Nephron progenitor cell (in vitro differentiated cells): ENCODE measurements around the gene SLC44A1.

ENCODE experiments used
- DNase-seq: peaks from one replicate; pipeline ENCODE4 v3.0.0; 2021
- H3K27ac Mint-ChIP-seq: 2 replicates; pipeline ENCODE4 v1.8.0; 2021; ENCODE audit warnings: mild to moderate bottlenecking, moderate library complexity, mixed read lengths
- H3K27me3 Mint-ChIP-seq: 2 replicates; pipeline ENCODE4 v1.8.0; 2021; ENCODE audit warnings: mild to moderate bottlenecking, low read depth, mixed read lengths; ENCODE audit not compliant: poor library complexity
- H3K36me3 Mint-ChIP-seq: 2 replicates; pipeline ENCODE4 v1.8.0; 2021; ENCODE audit warnings: low read depth, mixed read lengths
- H3K4me1 Mint-ChIP-seq: 2 replicates; pipeline ENCODE4 v1.8.0; 2021; ENCODE audit warnings: mixed read lengths
- H3K4me3 Mint-ChIP-seq: 2 replicates; pipeline ENCODE4 v1.8.0; 2021; ENCODE audit warnings: mild to moderate bottlenecking, moderate library complexity, mixed read lengths
- H3K9me3 Mint-ChIP-seq: 2 replicates; pipeline ENCODE4 v1.8.0; 2021; ENCODE audit warnings: mild to moderate bottlenecking, moderate library complexity, mixed read lengths
- TF ChIP-seq, protein P1 (sequence below): fragments of 200-600 bp; sonication (generic); IDR thresholded peaks from 2 replicates; pipeline ENCODE4 v1.5.0; 2021; ENCODE audit warnings: antibody characterized with exemption

The SLC44A1 gene

DNA sequence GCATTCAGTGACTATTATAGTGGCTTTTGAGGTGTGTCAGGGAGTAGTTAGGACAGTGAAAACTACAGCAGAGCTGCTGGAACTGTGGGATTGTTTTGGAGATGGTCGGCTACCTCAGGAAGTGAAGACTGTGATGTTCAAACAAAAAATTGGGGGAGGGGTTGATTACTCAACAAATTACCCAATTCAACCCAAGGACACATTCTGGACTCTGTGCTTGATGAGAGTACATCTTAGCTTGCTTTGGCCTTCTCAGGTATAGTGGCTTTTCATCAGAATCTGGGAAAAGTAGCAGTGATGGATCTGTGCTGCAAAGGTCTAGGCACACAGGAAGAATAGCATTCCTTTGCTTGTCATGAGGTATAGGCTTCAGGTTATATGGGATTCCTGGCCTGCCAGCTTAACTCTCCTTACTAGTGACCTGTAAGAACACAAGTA is 47.0 kb downstream of the SLC44A1 start:
- peaks cover 3% of the 10 kb centered on the region for H3K27me3 Mint-ChIP-seq
- no peak for DNase-seq
- H3K4me1 Mint-ChIP-seq = peaks cover 36% of the 10 kb centered on the region
- peaks cover 12% of the 10 kb centered on the region for H3K9me3 Mint-ChIP-seq
- no peak overlapping the region for H3K27ac Mint-ChIP-seq
- no peak overlapping the region for H3K4me3 Mint-ChIP-seq
- TF ChIP-seq, protein P1, sequence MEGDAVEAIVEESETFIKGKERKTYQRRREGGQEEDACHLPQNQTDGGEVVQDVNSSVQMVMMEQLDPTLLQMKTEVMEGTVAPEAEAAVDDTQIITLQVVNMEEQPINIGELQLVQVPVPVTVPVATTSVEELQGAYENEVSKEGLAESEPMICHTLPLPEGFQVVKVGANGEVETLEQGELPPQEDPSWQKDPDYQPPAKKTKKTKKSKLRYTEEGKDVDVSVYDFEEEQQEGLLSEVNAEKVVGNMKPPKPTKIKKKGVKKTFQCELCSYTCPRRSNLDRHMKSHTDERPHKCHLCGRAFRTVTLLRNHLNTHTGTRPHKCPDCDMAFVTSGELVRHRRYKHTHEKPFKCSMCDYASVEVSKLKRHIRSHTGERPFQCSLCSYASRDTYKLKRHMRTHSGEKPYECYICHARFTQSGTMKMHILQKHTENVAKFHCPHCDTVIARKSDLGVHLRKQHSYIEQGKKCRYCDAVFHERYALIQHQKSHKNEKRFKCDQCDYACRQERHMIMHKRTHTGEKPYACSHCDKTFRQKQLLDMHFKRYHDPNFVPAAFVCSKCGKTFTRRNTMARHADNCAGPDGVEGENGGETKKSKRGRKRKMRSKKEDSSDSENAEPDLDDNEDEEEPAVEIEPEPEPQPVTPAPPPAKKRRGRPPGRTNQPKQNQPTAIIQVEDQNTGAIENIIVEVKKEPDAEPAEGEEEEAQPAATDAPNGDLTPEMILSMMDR = no peak
- peaks cover 12% of the 10 kb centered on the region for H3K36me3 Mint-ChIP-seq

DNA sequence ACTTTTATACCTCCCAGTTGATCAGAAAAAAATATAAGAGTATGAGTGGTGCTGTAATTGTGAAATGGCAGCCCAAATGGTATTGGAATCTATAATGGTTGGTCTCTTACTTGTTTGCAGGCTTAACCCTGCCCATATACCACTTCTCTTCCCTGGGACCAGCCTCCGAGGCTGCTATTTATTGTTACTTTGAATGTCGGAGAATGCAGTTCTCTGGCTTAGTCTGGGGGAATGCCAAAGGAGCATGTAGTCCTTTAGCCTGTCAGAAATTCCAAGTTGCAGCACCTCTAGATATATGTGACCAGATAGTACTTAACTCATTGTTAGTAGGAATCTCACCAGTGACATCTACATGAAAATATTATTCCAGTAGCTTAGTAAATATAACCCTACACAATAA is 47.5 kb downstream of the SLC44A1 start:
- H3K27ac Mint-ChIP-seq = no peak overlapping the region
- peaks cover 41% of the 10 kb centered on the region for H3K4me1 Mint-ChIP-seq

DNA sequence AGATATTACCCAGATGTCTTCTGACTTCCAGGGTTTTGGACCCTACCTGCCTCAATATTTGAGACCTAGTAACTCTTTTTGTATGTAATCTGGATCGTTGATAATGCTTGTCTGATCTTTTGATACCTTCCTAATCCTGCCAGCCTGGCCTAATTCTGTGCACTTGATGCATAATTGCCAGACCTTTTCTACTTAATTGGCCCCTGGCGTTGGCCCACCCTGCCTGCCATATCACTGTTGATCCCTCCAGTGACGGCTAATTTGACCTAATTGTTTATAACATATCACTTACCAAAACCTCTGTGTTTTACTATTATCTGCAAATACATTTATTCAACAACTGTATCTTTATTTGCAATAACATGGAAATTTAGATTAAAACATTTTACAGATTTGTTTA is 49.0 kb downstream of the SLC44A1 start:
- no peak overlapping the region for H3K27ac Mint-ChIP-seq
- H3K4me3 Mint-ChIP-seq = no peak overlapping the region
- H3K4me1 Mint-ChIP-seq = peaks cover 43% of the 10 kb centered on the region
- TF ChIP-seq, protein P1 = no peak
- H3K36me3 Mint-ChIP-seq = peaks cover 27% of the 10 kb centered on the region
- H3K27me3 Mint-ChIP-seq = peaks cover 3% of the 10 kb centered on the region
- DNase-seq = no peak
- H3K9me3 Mint-ChIP-seq = peaks cover 12% of the 10 kb centered on the region

More for the DNA sequence above, 47.5 kb downstream of the SLC44A1 start:
- H3K36me3 Mint-ChIP-seq = peaks cover 16% of the 10 kb centered on the region
- no peak for DNase-seq
- no peak overlapping the region for H3K4me3 Mint-ChIP-seq
- peaks cover 3% of the 10 kb centered on the region for H3K27me3 Mint-ChIP-seq
- peaks cover 12% of the 10 kb centered on the region for H3K9me3 Mint-ChIP-seq
- TF ChIP-seq, protein P1 = no peak

DNA sequence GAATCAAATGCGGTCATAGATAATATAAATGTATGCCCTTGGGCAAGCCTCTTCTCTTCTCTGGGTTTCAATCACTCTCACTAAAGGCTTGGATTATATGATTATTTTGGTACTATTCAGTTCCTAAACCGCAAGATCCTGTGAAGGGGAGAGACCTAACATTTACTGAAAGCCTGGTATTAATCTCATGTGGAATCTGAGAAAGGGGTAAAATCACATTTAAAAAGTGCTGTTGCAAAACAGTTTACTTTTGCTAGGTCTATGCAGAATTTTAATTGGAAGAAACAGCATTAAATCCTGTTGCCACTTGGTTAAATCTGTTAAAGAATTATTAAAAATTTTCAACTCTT is 50.7 kb downstream of the SLC44A1 start:
- H3K36me3 Mint-ChIP-seq = peaks cover 43% of the 10 kb centered on the region
- H3K27me3 Mint-ChIP-seq = peaks cover 3% of the 10 kb centered on the region
- no peak overlapping the region for H3K4me3 Mint-ChIP-seq
- peak overlapping the region; percentile 53 for H3K27ac Mint-ChIP-seq
- TF ChIP-seq, protein P1 = no peak
- no peak for DNase-seq
- H3K4me1 Mint-ChIP-seq = peaks cover 43% of the 10 kb centered on the region
- H3K9me3 Mint-ChIP-seq = peaks cover 12% of the 10 kb centered on the region

DNA sequence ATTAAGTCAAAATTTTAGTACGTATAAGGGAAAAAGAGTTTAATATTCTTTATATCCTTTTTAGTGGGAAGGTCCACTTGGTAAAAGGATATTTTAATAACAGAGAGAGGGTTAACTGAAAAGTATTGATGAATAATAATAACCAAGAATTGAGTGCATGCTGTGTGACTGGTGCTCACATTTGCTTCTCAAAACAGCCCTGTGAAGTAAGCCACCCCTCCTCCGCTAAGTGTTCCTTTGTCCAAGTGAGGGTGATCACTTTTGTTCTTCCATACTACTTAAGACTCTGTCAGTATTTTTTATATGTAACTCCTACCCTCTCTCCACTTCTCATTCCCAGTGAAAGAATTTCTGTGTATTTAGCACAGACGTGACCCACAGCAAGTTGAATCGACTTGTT is 51.5 kb downstream of the SLC44A1 start:
- TF ChIP-seq, protein P1 = no peak
- no peak overlapping the region for H3K27ac Mint-ChIP-seq
- peaks cover 12% of the 10 kb centered on the region for H3K9me3 Mint-ChIP-seq
- peaks cover 38% of the 10 kb centered on the region for H3K4me1 Mint-ChIP-seq
- H3K27me3 Mint-ChIP-seq = peaks cover 3% of the 10 kb centered on the region
- peaks cover 51% of the 10 kb centered on the region for H3K36me3 Mint-ChIP-seq
- DNase-seq = no peak
- H3K4me3 Mint-ChIP-seq = no peak overlapping the region

DNA sequence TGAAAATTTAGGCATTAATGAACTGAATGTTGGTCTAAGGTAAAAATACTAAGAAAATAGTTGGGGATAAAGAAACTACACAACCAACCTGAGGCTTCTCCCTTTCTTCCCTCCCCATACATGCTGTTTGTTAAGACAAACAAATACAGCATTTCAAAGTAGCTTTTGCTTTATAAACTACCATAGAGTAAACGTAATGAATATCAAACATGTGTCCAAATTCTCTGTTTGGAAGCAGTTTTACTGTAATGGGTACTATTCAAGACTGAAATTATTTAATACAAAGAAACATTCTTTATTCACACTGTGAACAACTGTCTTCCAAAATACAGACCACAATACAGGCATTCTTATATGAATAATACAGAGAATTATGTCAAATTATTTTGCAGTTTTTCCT is 52.0 kb downstream of the SLC44A1 start:
- peaks cover 53% of the 10 kb centered on the region for H3K36me3 Mint-ChIP-seq
- peaks cover 33% of the 10 kb centered on the region for H3K4me1 Mint-ChIP-seq
- TF ChIP-seq, protein P1 = no peak
- DNase-seq = no peak
- peaks cover 3% of the 10 kb centered on the region for H3K27me3 Mint-ChIP-seq
- H3K4me3 Mint-ChIP-seq = no peak overlapping the region
- H3K27ac Mint-ChIP-seq = no peak overlapping the region
- peaks cover 12% of the 10 kb centered on the region for H3K9me3 Mint-ChIP-seq
